HG03378 (cell line): ENCODE measurements around the gene ADPRHL1.
"Not testable (repeated sequence)": the region's sequence is repeated elsewhere in the genome, so short reads cannot be mapped to it uniquely, and the experiment has no call there.

Source experiments
- ATAC-seq: cut with Tn5 transposase; IDR thresholded peaks from one replicate; pipeline ENCODE4 v1.9.1; 2021; ENCODE audit warnings: mild to moderate bottlenecking, moderate library complexity; ENCODE audit not compliant: unreplicated experiment

The ADPRHL1 gene

GRCh38 chr13:113456116-113456702 lies 2.9 kb upstream of the ADPRHL1 start:
- ATAC-seq = no peak

- no peak for ATAC-seq
These were observed 2.1 kb upstream of the ADPRHL1 start for GRCh38 chr13:113455384-113455783.

GRCh38 chr13:113454936-113455335 lies 1.6 kb upstream of the ADPRHL1 start:
- ATAC-seq = no peak

- ATAC-seq = no peak
These were observed 822 bp downstream of the ADPRHL1 start for GRCh38 chr13:113452466-113452865.

GRCh38 chr13:113451951-113452421 lies 1.3 kb downstream of the ADPRHL1 start:
- no peak for ATAC-seq

- ATAC-seq = not testable (repeated sequence)
These were observed 2.2 kb downstream of the ADPRHL1 start for GRCh38 chr13:113450861-113451620.

- not testable (repeated sequence) for ATAC-seq
These were observed 2.9 kb downstream of the ADPRHL1 start for GRCh38 chr13:113450348-113450744.

GRCh38 chr13:113449693-113450347 lies 3.5 kb downstream of the ADPRHL1 start:
- ATAC-seq = no peak

GRCh38 chr13:113448885-113449692 lies 4.2 kb downstream of the ADPRHL1 start:
- no peak for ATAC-seq

- ATAC-seq = no peak
These were observed 4.8 kb downstream of the ADPRHL1 start for GRCh38 chr13:113448545-113448884.

GRCh38 chr13:113447596-113447995 lies 5.7 kb downstream of the ADPRHL1 start:
- no peak for ATAC-seq

GRCh38 chr13:113446488-113446854 lies 6.8 kb downstream of the ADPRHL1 start:
- ATAC-seq = no peak

- no peak for ATAC-seq
These were observed 7.3 kb downstream of the ADPRHL1 start for GRCh38 chr13:113445791-113446487.

GRCh38 chr13:113443991-113444390 lies 9.3 kb downstream of the ADPRHL1 start:
- ATAC-seq = no peak

GRCh38 chr13:113442985-113443362 lies 10.3 kb downstream of the ADPRHL1 start:
- no peak for ATAC-seq

- ATAC-seq = no peak
These were observed 10.8 kb downstream of the ADPRHL1 start for GRCh38 chr13:113442354-113442984.

GRCh38 chr13:113441661-113442060 lies 11.6 kb downstream of the ADPRHL1 start:
- ATAC-seq = no peak

GRCh38 chr13:113437408-113438010 lies 15.8 kb downstream of the ADPRHL1 start:
- no peak for ATAC-seq

- ATAC-seq = not testable (repeated sequence)
These were observed 16.4 kb downstream of the ADPRHL1 start for GRCh38 chr13:113436866-113437265.

GRCh38 chr13:113435907-113436306 lies 17.4 kb downstream of the ADPRHL1 start:
- ATAC-seq = not testable (repeated sequence)
